GM19025 (cell line): Measurements from ENCODE around the gene PCGF3.
"Not testable (repeated sequence)": the region's sequence is repeated elsewhere in the genome, so short reads cannot be mapped to it uniquely, and the experiment has no call there.

Source experiments
- ATAC-seq: cut with Tn5 transposase; IDR thresholded peaks from one replicate; pipeline ENCODE4 v1.9.1; 2021; ENCODE audit warnings: mild to moderate bottlenecking, low read depth, moderate library complexity; ENCODE audit not compliant: unreplicated experiment

Gene PCGF3

GRCh38 chr4:700587-701264, 4.9 kb upstream of the PCGF3 start:
- ATAC-seq: no peak

GRCh38 chr4:702618-703048, 3.0 kb upstream of the PCGF3 start:
- no peak for ATAC-seq

- no peak for ATAC-seq
Observed at GRCh38 chr4:703336-704197, 2.1 kb upstream of the PCGF3 start.

GRCh38 chr4:704198-704891, 1.3 kb upstream of the PCGF3 start:
- no peak for ATAC-seq

- ATAC-seq: no peak
Observed at GRCh38 chr4:704971-705277, 708 bp upstream of the PCGF3 start.

GRCh38 chr4:706083-706633, 526 bp downstream of the PCGF3 start:
- ATAC-seq: not testable (repeated sequence)

- ATAC-seq: no peak
Observed at GRCh38 chr4:706834-707598, 1.4 kb downstream of the PCGF3 start.

- ATAC-seq: no peak
Observed at GRCh38 chr4:707929-708630, 2.4 kb downstream of the PCGF3 start.

- ATAC-seq: no peak
Observed at GRCh38 chr4:708631-708933, 3.0 kb downstream of the PCGF3 start.

- ATAC-seq: no peak
Observed at GRCh38 chr4:709348-709747, 3.7 kb downstream of the PCGF3 start.

- ATAC-seq: no peak
Observed at GRCh38 chr4:710116-710515, 4.5 kb downstream of the PCGF3 start.

GRCh38 chr4:710916-711315, 5.3 kb downstream of the PCGF3 start:
- ATAC-seq: no peak

GRCh38 chr4:712093-712492, 6.5 kb downstream of the PCGF3 start:
- no peak for ATAC-seq

GRCh38 chr4:712916-713632, 7.4 kb downstream of the PCGF3 start:
- ATAC-seq: no peak

GRCh38 chr4:714087-714486, 8.5 kb downstream of the PCGF3 start:
- no peak for ATAC-seq

- ATAC-seq: no peak
Observed at GRCh38 chr4:717601-718320, 12.1 kb downstream of the PCGF3 start.

GRCh38 chr4:718460-718859, 12.8 kb downstream of the PCGF3 start:
- no peak for ATAC-seq

GRCh38 chr4:720111-720860, 14.7 kb downstream of the PCGF3 start:
- ATAC-seq: no peak
